ENCODE results near the gene DIRAS3.

DNA sequence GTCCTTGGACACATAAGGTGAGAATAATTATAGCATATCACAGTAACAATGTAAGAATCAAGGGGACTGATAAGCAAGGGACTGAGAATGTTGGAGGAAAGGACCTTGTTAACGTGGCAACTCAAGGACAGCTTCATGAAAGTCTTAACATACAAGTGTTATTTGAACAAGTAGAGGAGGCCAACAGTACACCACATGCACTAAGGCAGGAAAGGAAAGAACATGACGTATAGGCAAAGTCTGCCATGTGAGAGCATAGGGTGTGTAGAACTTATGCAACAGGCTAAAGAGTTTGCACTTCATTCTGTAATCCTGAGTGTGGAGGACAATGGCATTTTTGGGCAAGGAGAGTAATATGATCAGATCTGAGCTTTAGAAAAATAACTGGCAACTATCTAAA is 33.3 kb upstream of the DIRAS3 start:
- TF ChIP-seq EZH2phosphoT487 (IDR thresholded peaks at IDR 0.05): no peak
- TF ChIP-seq EZH2 (IDR thresholded peaks at IDR 0.05): no peak
- TF ChIP-seq, protein P1, sequence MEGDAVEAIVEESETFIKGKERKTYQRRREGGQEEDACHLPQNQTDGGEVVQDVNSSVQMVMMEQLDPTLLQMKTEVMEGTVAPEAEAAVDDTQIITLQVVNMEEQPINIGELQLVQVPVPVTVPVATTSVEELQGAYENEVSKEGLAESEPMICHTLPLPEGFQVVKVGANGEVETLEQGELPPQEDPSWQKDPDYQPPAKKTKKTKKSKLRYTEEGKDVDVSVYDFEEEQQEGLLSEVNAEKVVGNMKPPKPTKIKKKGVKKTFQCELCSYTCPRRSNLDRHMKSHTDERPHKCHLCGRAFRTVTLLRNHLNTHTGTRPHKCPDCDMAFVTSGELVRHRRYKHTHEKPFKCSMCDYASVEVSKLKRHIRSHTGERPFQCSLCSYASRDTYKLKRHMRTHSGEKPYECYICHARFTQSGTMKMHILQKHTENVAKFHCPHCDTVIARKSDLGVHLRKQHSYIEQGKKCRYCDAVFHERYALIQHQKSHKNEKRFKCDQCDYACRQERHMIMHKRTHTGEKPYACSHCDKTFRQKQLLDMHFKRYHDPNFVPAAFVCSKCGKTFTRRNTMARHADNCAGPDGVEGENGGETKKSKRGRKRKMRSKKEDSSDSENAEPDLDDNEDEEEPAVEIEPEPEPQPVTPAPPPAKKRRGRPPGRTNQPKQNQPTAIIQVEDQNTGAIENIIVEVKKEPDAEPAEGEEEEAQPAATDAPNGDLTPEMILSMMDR (IDR thresholded peaks at IDR 0.05): no peak

All from neural progenitor cell (in vitro differentiated cells).